Measurements from ENCODE around the gene FDX1. TPM values are rescaled to one million over a fixed set of nuclear protein-coding genes. Genes with fewer than 3 reads are reported as not detected.

FDX1 gene
- total and polyA plus RNA-seq, 2 of the 13 experiments (the other 11 are each of a cell fraction or from before 2014, with no cell fraction given), result 4.5 to 13.1 TPM

- TF ChIP-seq, protein P1, sequence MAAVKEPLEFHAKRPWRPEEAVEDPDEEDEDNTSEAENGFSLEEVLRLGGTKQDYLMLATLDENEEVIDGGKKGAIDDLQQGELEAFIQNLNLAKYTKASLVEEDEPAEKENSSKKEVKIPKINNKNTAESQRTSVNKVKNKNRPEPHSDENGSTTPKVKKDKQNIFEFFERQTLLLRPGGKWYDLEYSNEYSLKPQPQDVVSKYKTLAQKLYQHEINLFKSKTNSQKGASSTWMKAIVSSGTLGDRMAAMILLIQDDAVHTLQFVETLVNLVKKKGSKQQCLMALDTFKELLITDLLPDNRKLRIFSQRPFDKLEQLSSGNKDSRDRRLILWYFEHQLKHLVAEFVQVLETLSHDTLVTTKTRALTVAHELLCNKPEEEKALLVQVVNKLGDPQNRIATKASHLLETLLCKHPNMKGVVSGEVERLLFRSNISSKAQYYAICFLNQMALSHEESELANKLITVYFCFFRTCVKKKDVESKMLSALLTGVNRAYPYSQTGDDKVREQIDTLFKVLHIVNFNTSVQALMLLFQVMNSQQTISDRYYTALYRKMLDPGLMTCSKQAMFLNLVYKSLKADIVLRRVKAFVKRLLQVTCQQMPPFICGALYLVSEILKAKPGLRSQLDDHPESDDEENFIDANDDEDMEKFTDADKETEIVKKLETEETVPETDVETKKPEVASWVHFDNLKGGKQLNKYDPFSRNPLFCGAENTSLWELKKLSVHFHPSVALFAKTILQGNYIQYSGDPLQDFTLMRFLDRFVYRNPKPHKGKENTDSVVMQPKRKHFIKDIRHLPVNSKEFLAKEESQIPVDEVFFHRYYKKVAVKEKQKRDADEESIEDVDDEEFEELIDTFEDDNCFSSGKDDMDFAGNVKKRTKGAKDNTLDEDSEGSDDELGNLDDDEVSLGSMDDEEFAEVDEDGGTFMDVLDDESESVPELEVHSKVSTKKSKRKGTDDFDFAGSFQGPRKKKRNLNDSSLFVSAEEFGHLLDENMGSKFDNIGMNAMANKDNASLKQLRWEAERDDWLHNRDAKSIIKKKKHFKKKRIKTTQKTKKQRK (IDR thresholded peaks at IDR 0.05; ENCODE audit: low read length), result no peak
- TF ChIP-seq ARNT (IDR thresholded peaks at IDR 0.05) (no peak), CENPBD1 (CRISPR knock-in tag; IDR thresholded peaks at IDR 0.05; ENCODE audit: borderline replicate concordance, low read depth) (no peak), TRAFD1 (CRISPR knock-in tag; IDR thresholded peaks at IDR 0.05; ENCODE audit: borderline replicate concordance) (no peak), KDM6A (CRISPR knock-in tag; IDR thresholded peaks at IDR 0.05; ENCODE audit: low read depth) (no peak)
- TF ChIP-seq, protein P2, sequence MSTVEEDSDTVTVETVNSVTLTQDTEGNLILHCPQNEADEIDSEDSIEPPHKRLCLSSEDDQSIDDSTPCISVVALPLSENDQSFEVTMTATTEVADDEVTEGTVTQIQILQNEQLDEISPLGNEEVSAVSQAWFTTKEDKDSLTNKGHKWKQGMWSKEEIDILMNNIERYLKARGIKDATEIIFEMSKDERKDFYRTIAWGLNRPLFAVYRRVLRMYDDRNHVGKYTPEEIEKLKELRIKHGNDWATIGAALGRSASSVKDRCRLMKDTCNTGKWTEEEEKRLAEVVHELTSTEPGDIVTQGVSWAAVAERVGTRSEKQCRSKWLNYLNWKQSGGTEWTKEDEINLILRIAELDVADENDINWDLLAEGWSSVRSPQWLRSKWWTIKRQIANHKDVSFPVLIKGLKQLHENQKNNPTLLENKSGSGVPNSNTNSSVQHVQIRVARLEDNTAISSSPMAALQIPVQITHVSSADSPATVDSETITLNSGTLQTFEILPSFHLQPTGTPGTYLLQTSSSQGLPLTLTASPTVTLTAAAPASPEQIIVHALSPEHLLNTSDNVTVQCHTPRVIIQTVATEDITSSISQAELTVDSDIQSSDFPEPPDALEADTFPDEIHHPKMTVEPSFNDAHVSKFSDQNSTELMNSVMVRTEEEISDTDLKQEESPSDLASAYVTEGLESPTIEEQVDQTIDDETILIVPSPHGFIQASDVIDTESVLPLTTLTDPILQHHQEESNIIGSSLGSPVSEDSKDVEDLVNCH (CRISPR knock-in tag; IDR thresholded peaks at IDR 0.05), result no peak
Measured at GRCh38 chr11:110470716-110471115, 41.0 kb downstream of the FDX1 start (continued).

Measured in HepG2 (cell line).